Stimulated activated CD8-positive, alpha-beta memory T cell treated with anti-CD3 and anti-CD28 coated beads, Interleukin-4, amount 100 ng/mL, for 1 hour (primary cell): ENCODE results near the gene CHD6.

ENCODE experiments used
- DNase-seq, 2 donors: peaks; one replicate each; pipeline ENCODE4 v3.0.0-alpha.2; 2020; ENCODE audit warnings: low read depth in 2 of 2, low spot score in 1 of 2

Gene CHD6

GRCh38 chr20:41475503-41475902 lies 142.7 kb downstream of the CHD6 start:
- DNase-seq = no peak

GRCh38 chr20:41470362-41471095 lies 147.6 kb downstream of the CHD6 start:
- DNase-seq = no peak

DNA sequence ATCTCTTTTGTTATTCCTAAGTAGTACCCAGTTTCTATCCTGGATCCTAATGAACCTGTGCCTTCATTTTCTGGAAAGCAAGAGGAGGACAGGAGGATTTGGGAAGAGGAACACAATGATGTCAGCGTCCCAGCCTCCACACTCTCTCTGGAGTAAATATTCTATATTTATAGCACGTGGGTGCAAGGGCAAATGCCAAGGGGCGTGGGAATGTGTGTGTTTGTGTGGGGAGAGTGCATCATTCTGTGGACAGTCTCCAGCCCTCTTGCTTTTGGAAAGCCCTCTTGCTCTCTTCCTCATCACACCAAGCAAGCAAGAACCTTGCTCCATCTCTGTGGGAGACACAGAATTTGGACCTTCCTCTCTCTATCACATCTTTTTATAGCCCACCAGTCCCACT lies 148.3 kb downstream of the CHD6 start:
- no peak for DNase-seq

- DNase-seq = no peak
Measured at GRCh38 chr20:41468994-41469600, 149.1 kb downstream of the CHD6 start.

DNA sequence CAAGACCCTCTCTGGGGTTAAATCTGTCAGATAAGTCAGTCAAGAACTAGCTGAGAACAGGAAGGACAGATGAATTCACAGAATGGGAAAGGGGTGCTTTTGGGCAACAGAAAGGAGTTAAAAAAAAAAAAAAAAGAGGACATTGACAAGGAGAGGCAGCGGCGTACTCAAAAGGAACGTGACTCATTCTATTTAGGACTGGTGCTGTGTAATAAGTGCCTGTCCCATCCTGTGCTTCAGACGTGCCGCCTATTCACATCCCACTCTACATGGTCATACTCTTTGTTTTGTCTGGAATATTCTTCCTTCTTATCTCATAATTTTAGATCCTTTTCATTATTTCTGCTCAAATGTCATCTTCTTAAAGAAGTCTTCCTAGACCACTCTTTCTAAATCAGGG lies 150.5 kb downstream of the CHD6 start:
- DNase-seq = no peak

- DNase-seq = no peak
Measured at GRCh38 chr20:41467220-41467619, 151.0 kb downstream of the CHD6 start.

GRCh38 chr20:41463567-41463966 lies 154.6 kb downstream of the CHD6 start:
- DNase-seq = no peak

DNA sequence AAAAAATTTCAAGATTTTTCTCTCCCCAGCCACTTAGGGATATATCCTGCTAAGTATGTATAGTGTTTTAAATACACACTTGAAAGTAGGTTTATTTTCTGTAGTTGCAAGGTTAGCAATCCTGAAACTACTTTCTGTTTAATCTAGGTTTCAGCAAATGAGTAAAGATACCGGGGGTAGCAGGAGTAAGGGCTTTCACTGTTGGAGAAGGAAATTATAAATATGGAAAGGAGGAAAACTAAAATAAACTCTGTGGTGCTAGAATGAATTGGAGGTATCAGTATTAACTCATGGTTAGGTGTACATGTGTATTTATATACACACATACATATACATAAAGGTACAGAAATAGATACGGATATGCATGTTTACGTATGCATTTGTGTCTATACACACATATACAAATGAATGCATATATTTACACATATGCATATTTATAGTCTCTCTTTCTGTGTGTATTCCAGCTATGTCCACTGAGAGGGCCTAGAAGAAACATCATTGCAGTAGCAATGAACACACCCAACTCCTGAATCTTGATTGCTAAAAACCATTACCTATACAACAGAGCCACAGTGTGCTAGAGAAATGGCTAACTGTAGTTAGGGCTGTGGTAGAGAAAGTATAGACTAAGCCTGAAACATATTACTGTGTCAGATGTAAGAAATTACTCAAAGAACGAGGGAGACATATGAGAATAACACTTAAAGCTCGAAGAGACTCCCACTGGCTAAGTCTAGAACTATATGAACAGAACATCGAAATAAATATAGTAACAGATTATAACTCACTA lies 155.6 kb downstream of the CHD6 start:
- DNase-seq = no peak

GRCh38 chr20:41458761-41459160 lies 159.4 kb downstream of the CHD6 start:
- DNase-seq = no peak

DNA sequence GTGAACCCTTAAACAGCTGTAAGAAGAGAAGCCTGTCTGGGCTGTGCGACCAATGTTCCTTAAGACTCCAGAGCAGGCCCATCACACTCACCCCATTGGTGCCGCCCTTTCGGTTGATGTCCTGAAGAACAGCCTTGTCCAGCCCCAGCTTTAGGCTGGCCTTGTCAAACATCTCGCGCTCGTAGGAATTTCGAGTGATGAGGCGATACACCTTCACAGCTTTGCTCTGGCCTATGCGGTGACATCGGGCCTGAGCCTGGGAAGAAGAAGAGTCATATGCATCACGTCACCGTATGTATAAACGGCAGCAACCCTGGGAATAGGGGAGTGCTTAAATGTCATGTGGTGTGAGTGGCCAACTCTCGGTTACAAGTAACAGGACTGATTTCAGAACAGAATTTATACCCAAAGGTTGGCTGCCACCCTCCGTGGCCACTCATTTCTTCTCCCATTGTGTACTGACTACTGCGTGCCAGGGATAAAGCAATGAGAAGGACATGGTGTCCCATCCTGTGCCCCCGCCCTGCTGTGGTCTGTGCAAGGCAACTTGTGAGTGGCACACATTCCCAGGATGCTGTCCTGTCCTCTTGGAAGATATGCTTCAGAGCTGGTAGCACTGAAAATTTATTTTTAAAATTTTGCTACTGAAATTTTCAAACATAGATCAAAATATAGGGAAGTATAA lies 160.9 kb downstream of the CHD6 start:
- no peak for DNase-seq

DNA sequence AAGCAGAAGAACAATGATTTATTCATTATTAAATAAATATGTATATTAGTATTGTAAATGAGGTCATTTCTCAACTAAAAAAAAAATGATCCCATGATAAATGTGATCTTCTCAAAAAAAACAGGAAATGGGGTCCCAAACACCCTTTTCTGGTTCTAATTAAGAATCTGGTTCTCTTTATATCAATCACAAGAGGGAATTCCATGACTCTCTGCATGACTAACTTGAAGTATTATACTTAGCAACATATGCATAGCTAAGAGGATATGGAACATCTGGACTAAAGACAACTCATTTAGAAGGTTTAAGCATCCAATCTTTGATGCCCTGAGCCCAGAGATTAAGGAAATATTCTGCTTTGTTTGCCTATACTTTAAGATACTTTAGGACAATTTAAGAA lies 161.8 kb downstream of the CHD6 start:
- no peak for DNase-seq

DNA sequence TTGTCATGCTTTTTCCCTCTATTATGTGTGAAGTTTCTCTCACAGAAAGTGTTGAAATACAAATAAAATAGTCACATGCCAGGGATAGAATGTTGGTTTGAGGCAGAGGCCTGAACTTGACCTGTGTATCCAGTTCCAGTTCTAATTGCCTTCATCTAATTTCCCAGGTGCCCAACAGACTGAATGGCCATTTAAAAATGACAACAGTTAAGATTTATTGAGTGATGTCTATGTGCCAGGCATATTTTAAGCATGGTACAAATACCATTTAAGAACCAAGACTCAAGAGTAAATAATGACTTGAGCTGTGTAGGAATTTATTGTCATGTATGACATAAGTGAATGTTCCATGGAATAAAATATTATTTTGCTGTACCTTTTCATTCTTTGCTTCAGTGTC lies 163.9 kb downstream of the CHD6 start:
- no peak for DNase-seq

- no peak for DNase-seq
Measured at GRCh38 chr20:41453010-41453950, 164.9 kb downstream of the CHD6 start.

DNA sequence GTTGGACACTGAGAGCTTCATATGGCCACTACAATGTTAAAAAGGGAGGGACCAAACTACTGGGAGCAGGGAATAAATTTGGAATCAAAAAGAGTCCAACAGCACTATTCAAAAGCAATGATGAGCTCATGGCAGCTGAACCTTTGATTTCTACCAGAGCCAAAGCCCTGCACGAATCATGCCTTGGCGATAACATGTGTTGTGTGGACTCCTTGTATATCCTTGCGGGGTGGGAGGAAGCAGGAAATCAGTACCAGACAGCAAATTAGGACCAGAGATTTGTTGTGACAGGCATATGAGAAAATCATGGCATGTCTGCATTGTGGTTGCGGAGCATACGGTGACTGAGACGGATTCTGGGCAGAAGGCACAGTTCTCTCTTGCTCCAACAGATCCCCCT lies 166.0 kb downstream of the CHD6 start:
- no peak for DNase-seq

GRCh38 chr20:41447006-41447405 lies 171.2 kb downstream of the CHD6 start:
- DNase-seq = no peak

GRCh38 chr20:41446456-41446855 lies 171.7 kb downstream of the CHD6 start:
- DNase-seq = no peak

DNA sequence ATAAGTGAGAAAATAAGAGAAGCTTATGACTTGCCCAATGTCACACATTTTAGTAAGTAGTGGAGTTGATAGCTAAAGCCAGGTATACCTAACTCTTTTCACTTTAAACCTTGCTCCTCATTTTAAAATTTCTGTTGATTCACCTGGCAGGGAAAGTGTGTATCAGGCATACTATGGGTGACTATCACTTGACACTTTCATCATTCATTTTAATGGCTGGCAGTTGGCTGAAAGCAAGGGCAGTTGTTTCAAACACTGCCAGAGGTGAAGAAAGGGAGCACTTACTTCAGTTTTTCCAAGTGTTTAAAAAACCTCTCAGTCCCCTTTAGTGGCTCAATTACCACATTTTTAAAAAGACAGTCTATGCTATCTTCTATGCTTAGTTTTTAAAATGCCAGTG lies 173.4 kb downstream of the CHD6 start:
- DNase-seq = no peak

GRCh38 chr20:41443691-41444090 lies 174.5 kb downstream of the CHD6 start:
- DNase-seq = no peak

GRCh38 chr20:41440882-41441281 lies 177.3 kb downstream of the CHD6 start:
- DNase-seq = no peak

GRCh38 chr20:41437836-41438235 lies 180.3 kb downstream of the CHD6 start:
- DNase-seq = no peak

DNA sequence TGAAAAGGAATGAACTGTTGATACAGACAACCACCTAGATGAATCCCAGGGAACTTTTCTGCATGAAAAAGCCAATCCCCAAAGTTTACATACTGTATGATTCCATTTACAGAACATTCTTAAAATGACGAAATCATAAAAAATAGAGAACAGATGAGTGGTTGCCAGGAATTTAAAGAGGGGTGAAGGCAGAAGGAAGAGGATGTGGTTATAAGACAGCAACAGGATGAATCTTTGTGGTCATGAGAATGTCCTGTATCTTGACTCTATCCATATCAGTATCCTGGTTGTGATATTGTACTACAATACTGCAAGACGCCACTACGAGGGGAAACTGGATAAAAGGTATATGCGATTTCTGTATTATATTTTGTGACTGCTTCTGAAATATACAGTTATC lies 181.5 kb downstream of the CHD6 start:
- DNase-seq = no peak
